ENCODE results near the gene DEAF1.

Gene DEAF1

GRCh38 chr11:625636-626268 lies 69.3 kb downstream of the DEAF1 start:
- no peak for TF ChIP-seq CTCF (IDR thresholded peaks at IDR 0.05; ENCODE audit: low read depth, low read length)
- Histone ChIP-seq H3K27me3 (no peaks in the 10 kb centered on the region), H3K36me3 (no peaks in the 10 kb centered on the region), H3K4me3 (ENCODE audit: low read depth, low read length) (no peak overlapping the region), H3K4me1 (no peaks in the 10 kb centered on the region), H3K9me3 (no peaks in the 10 kb centered on the region)
- DNase-seq: no peak

DNA sequence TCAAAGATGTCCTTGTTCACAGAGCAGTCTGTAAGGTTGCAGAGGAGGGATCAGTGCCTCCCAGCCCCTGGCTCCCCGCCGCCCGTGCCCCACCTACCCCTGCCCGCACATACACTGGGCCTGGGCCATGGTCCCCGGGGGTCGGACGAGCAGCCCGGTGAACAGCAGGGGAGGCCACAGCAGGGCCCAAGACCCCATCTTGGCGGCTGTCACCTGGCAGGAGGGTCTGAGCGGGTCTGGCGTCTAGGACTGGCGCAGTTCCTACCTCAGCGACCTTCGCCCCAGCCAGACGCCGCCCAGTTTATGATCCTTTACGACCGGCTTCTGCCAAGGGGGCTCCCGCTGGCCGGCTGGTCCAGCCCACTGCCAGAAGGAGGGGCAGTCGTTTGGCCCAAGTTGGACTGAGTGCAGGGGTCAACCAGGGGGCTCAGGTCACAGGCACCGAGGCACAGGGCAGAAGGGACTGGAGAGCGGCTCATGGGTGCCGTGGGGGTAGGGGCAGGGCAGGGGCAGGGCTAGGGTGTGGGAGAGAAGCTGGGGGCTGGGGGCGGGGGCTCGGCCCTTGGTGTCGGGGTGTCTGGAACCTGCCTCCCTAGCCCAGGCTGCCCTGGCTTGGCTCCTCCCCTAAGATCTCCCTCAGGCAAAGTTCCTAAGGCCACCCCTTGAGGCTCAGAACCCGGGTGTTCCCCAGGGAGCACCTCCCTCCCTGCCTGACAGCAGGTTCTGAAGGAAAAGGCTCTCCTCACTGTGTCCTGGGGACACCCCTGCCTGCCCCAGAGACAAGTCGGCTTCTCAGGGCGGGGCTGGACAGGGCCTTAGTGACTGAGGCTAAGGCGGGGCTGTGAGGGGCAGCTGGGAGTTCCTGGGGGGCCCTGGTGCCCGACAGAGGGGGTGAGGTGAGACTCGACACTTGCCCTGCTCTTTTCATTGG lies 70.1 kb downstream of the DEAF1 start, which contains the start of gene CDHR5:
Gene CDHR5 (minus strand): TSS at position 251 of the 931 bp plus-strand sequence. CDS start 53 bp downstream, at position 198.
- Histone ChIP-seq H3K4me1 (no peaks in the 10 kb centered on the region), H3K36me3 (no peaks in the 10 kb centered on the region), H3K9me3 (no peaks in the 10 kb centered on the region), H3K4me3 (ENCODE audit: low read depth, low read length) (no peak within 1 kb of the TSS), H3K27me3 (no peaks in the 10 kb centered on the region)
- no peak for DNase-seq
- TF ChIP-seq CTCF (IDR thresholded peaks at IDR 0.05; ENCODE audit: low read depth, low read length): no peak

DNA sequence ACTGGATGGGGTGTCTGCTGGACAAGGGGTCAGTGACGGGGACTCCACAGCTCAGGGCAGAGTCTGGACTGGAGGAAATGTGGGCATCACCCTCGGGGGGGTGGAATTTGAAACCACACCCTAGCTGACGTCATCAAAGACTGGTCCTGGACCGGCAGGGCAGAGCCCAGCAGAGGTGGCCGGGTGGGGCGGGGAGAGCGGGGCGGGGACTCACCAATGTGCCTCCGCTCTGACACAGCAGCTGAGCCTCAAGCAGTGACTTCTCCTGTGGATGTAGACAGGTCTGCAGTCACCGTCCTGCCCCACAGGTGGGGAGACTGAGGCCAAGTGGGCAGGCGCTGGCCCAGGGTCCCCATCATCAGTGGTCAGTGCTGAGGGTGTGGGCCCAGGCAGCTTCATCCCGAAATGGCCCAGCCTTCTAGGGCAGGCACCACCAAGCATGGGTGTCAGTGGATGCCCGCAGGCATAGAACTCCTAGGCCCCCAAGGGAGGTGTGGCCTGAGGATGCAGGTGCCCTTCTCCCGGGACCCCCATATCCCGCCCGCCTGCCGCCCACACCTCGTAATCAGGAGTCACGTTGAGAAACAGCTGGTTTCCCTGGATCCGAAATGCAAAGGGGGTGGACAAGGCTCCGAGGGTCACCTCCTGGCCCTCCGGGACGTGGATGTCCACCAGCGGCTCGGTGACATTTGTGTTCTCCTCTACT lies 70.9 kb downstream of the DEAF1 start:
- Histone ChIP-seq H3K9me3 (no peaks in the 10 kb centered on the region), H3K4me3 (ENCODE audit: low read depth, low read length) (no peak overlapping the region), H3K36me3 (no peaks in the 10 kb centered on the region), H3K27me3 (no peaks in the 10 kb centered on the region), H3K4me1 (no peaks in the 10 kb centered on the region)
- TF ChIP-seq CTCF (IDR thresholded peaks at IDR 0.05; ENCODE audit: low read depth, low read length): no peak
- no peak for DNase-seq

- Histone ChIP-seq H3K4me3 (ENCODE audit: low read depth, low read length) (no peak overlapping the region), H3K4me1 (no peaks in the 10 kb centered on the region), H3K27me3 (no peaks in the 10 kb centered on the region), H3K9me3 (no peaks in the 10 kb centered on the region), H3K36me3 (no peaks in the 10 kb centered on the region)
- TF ChIP-seq CTCF (IDR thresholded peaks at IDR 0.05; ENCODE audit: low read depth, low read length): no peak
- DNase-seq: no peak
Observed at GRCh38 chr11:623349-623869, 71.6 kb downstream of the DEAF1 start.

GRCh38 chr11:621838-622237 lies 73.2 kb downstream of the DEAF1 start:
- H3K9me3 ChIP-seq: no peaks in the 10 kb centered on the region
- H3K4me3 ChIP-seq (ENCODE audit: low read depth, low read length): no peak overlapping the region
- no peak for TF ChIP-seq CTCF (IDR thresholded peaks at IDR 0.05; ENCODE audit: low read depth, low read length)
- no peaks in the 10 kb centered on the region for H3K36me3 ChIP-seq
- no peaks in the 10 kb centered on the region for H3K4me1 ChIP-seq
- H3K27me3 ChIP-seq: no peaks in the 10 kb centered on the region
- no peak for DNase-seq

All from BE2C (cell line).